Tibial nerve (tissue), 3 donors: ENCODE measurements around the gene ABCF2.

Experiments
- CTCF ChIP-seq, 5 experiments: fragments of 200-600 bp in 3 of 5; fragments of 450-650 bp in 2 of 5; sonication (generic) in 3 of 5; IDR thresholded peaks; one replicate each; pipeline ENCODE4 v1.5.1; 2016 to 2019; ENCODE audit warnings: antibody characterized with exemption in 5 of 5, mild to moderate bottlenecking in 3 of 5, moderate library complexity in 2 of 5
- POLR2A ChIP-seq, 2 donors: fragments of 450-650 bp; IDR thresholded peaks; one replicate each; pipeline ENCODE4 v1.6.1; 2017; ENCODE audit warnings: antibody characterized with exemption in 2 of 2, mild to moderate bottlenecking in 2 of 2, moderate library complexity in 2 of 2

DNA sequence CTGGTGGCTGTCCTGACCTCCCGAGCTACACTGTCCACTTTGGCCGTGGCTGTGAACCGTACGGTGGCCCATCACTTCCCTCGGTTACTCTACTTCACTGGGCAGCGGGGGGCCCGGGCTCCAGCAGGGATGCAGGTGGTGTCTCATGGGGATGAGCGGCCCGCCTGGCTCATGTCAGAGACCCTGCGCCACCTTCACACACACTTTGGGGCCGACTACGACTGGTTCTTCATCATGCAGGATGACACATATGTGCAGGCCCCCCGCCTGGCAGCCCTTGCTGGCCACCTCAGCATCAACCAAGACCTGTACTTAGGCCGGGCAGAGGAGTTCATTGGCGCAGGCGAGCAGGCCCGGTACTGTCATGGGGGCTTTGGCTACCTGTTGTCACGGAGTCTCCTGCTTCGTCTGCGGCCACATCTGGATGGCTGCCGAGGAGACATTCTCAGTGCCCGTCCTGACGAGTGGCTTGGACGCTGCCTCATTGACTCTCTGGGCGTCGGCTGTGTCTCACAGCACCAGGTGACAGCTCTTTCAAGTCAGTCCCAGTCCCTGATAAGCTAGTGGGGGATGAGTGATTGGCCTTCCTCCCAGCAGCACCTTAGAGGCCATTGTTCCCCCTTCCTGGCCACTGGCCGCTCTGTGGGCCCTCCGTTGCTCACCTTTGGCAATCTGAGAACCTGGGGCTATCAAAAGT, 8.2 kb upstream of the ABCF2 start:
- TF ChIP-seq POLR2A (IDR thresholded peaks at IDR 0.05) (no peak), CTCF (IDR thresholded peaks at IDR 0.05) (no peak)
